SK-N-SH treated with all-trans-retinoic acid at 6 μM for 48 hours (cell line): ENCODE data around the gene UTF1.

Source experiments
- ATAC-seq: fragments of 200-7000 bp; cut with Tn5 transposase; 3 replicates; pipeline ENCODE4 v1.9.1; 2020; ENCODE audit warnings: mild to moderate bottlenecking, moderate library complexity
- ARNTL ChIP-seq: fragments of 450-650 bp; formaldehyde crosslinking; IDR thresholded peaks from 2 replicates; pipeline ENCODE4 v1.5.0; 2020; ENCODE audit warnings: low read depth, mild to moderate bottlenecking, moderate library complexity, borderline replicate concordance
- BACH2 ChIP-seq: fragments of 250-450 bp; sonication (Bioruptor Pico); IDR thresholded peaks from 2 replicates; pipeline ENCODE4 v1.9.0; 2021; ENCODE audit warnings: mild to moderate bottlenecking, borderline replicate concordance
- CSDC2 ChIP-seq: fragments of 250-450 bp; sonication (Bioruptor Pico); IDR thresholded peaks from 2 replicates; pipeline ENCODE4 v1.5.0; 2020; ENCODE audit warnings: mild to moderate bottlenecking, moderate library complexity
- ESRRG ChIP-seq: fragments of 250-450 bp; sonication (Bioruptor Pico); IDR thresholded peaks from 2 replicates; pipeline ENCODE4 v1.6.1; 2021; ENCODE audit warnings: mild to moderate bottlenecking
- GLIS3 ChIP-seq: fragments of 250-450 bp; sonication (Bioruptor Pico); IDR thresholded peaks from 2 replicates; pipeline ENCODE4 v1.5.0; 2020; ENCODE audit warnings: mild to moderate bottlenecking, moderate library complexity
- OSR1 ChIP-seq: fragments of 250-450 bp; sonication (Bioruptor Pico); IDR thresholded peaks from 2 replicates; pipeline ENCODE4 v1.8.0; 2022; ENCODE audit warnings: moderate library complexity, mild to moderate bottlenecking, inconsistent platforms
- RARB ChIP-seq: fragments of 250-450 bp; sonication (Bioruptor Pico); IDR thresholded peaks from 2 replicates; pipeline ENCODE4 v1.8.0; 2021; ENCODE audit warnings: mild to moderate bottlenecking, moderate library complexity
- TCF4 ChIP-seq: fragments of 250-450 bp; sonication (Bioruptor Pico); IDR thresholded peaks from 2 replicates; pipeline ENCODE4 v1.8.0; 2021; ENCODE audit warnings: mild to moderate bottlenecking, moderate library complexity, borderline replicate concordance
- TOX ChIP-seq: fragments of 250-450 bp; sonication (Bioruptor Pico); IDR thresholded peaks from 2 replicates; pipeline ENCODE4 v1.8.0; 2021; ENCODE audit warnings: mild to moderate bottlenecking, moderate library complexity, borderline replicate concordance
- ZFP3 ChIP-seq: fragments of 250-450 bp; sonication (Bioruptor Pico); IDR thresholded peaks from 2 replicates; pipeline ENCODE4 v1.5.0; 2020; ENCODE audit warnings: mild to moderate bottlenecking, moderate library complexity
- ZNF565 ChIP-seq: fragments of 450-650 bp; formaldehyde crosslinking; conservative IDR thresholded peaks from 2 replicates; pipeline ENCODE4 v1.5.0; 2020; ENCODE audit warnings: low read depth, mild to moderate bottlenecking, moderate library complexity
- ZNF70 ChIP-seq: fragments of 450-650 bp; formaldehyde crosslinking; IDR thresholded peaks from 2 replicates; pipeline ENCODE4 v1.5.0; 2020; ENCODE audit warnings: mild to moderate bottlenecking, moderate library complexity
- ZNF8 ChIP-seq: fragments of 450-650 bp; formaldehyde crosslinking; IDR thresholded peaks from 2 replicates; pipeline ENCODE4 v1.5.0; 2020; ENCODE audit warnings: mild to moderate bottlenecking, moderate library complexity
- TF ChIP-seq, protein P1 (sequence below): fragments of 250-450 bp; sonication (Bioruptor Pico); IDR thresholded peaks from 2 replicates; pipeline ENCODE4 v1.8.0; 2020; ENCODE audit warnings: mild to moderate bottlenecking, moderate library complexity, borderline replicate concordance
- TF ChIP-seq, protein P2 (sequence below): fragments of 250-450 bp; sonication (Bioruptor Pico); IDR thresholded peaks from 2 replicates; pipeline ENCODE4 v1.8.0; 2021; ENCODE audit warnings: low read depth, mild to moderate bottlenecking, moderate library complexity, borderline replicate concordance
- TF ChIP-seq, protein P3 (sequence below): fragments of 250-450 bp; sonication (Bioruptor Pico); IDR thresholded peaks from 2 replicates; pipeline ENCODE4 v1.5.0; 2020; ENCODE audit warnings: mild to moderate bottlenecking, moderate library complexity
- TF ChIP-seq, protein P4 (sequence below): fragments of 250-450 bp; sonication (Bioruptor Pico); IDR thresholded peaks from 2 replicates; pipeline ENCODE4 v1.5.1; 2020; ENCODE audit warnings: low read depth, mild to moderate bottlenecking, moderate library complexity
- TF ChIP-seq, protein P5 (sequence below): fragments of 250-450 bp; sonication (Bioruptor Pico); IDR thresholded peaks from 2 replicates; pipeline ENCODE4 v1.5.1; 2021; ENCODE audit warnings: mild to moderate bottlenecking, moderate library complexity

Gene UTF1

DNA sequence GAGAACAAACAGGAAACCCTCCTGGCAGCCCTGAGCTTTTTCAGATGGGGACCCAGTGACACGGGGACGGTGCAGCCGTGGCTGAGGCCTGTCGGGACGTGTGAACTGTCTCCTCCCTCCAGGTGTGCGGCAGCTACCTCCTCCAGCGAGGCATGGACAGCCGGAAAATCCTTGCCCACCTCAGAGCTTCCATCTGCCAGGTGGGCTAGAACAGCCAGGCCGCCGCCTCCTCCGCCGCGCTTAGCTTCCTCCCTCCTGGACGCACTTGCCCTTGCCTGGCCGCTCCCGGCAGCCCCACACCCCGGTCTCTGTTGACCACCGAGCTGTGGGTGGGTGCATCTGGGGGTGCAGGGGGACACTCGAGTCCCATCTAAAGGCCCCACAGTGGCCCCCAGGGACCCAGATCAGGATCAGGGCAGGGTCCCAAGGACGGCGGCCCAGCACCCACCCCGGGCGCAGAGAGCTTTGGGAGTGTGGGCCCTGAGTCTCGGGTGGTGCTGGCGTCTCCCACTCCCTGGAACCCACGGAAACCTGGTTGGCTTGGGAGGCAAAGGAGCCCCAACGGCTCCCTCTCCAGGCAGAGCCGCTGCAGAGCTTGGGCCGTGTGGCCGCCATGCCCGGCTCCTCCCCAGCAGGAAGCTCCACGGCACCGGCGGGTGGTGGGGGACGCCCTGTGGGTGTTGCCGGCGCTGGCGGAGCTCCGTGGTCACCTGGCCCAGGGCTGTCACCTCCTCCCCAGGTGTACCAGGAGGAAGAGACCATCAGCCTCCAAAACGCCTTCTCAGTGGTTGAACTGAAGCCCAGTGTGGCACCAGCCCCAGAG, 32.9 kb upstream of the UTF1 start:
- no peak for ATAC-seq
- TF ChIP-seq ZFP3 (CRISPR knock-in tag) = no peak
- TF ChIP-seq ARNTL = no peak
- TF ChIP-seq CSDC2 (CRISPR knock-in tag) = no peak
- no peak for TF ChIP-seq BACH2 (CRISPR knock-in tag)
- TF ChIP-seq, protein P1, sequence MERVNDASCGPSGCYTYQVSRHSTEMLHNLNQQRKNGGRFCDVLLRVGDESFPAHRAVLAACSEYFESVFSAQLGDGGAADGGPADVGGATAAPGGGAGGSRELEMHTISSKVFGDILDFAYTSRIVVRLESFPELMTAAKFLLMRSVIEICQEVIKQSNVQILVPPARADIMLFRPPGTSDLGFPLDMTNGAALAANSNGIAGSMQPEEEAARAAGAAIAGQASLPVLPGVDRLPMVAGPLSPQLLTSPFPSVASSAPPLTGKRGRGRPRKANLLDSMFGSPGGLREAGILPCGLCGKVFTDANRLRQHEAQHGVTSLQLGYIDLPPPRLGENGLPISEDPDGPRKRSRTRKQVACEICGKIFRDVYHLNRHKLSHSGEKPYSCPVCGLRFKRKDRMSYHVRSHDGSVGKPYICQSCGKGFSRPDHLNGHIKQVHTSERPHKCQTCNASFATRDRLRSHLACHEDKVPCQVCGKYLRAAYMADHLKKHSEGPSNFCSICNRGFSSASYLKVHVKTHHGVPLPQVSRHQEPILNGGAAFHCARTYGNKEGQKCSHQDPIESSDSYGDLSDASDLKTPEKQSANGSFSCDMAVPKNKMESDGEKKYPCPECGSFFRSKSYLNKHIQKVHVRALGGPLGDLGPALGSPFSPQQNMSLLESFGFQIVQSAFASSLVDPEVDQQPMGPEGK (CRISPR knock-in tag) = no peak
- TF ChIP-seq ZNF565 (CRISPR knock-in tag) = no peak
- TF ChIP-seq GLIS3 (CRISPR knock-in tag) = no peak
- TF ChIP-seq TOX (CRISPR knock-in tag) = no peak
- TF ChIP-seq TCF4 (CRISPR knock-in tag) = no peak
- TF ChIP-seq, protein P2, sequence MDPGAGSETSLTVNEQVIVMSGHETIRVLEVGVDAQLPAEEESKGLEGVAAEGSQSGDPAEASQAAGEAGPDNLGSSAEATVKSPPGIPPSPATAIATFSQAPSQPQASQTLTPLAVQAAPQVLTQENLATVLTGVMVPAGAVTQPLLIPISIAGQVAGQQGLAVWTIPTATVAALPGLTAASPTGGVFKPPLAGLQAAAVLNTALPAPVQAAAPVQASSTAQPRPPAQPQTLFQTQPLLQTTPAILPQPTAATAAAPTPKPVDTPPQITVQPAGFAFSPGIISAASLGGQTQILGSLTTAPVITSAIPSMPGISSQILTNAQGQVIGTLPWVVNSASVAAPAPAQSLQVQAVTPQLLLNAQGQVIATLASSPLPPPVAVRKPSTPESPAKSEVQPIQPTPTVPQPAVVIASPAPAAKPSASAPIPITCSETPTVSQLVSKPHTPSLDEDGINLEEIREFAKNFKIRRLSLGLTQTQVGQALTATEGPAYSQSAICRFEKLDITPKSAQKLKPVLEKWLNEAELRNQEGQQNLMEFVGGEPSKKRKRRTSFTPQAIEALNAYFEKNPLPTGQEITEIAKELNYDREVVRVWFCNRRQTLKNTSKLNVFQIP = no peak
- TF ChIP-seq, all 23 proteins: peak for 0

DNA sequence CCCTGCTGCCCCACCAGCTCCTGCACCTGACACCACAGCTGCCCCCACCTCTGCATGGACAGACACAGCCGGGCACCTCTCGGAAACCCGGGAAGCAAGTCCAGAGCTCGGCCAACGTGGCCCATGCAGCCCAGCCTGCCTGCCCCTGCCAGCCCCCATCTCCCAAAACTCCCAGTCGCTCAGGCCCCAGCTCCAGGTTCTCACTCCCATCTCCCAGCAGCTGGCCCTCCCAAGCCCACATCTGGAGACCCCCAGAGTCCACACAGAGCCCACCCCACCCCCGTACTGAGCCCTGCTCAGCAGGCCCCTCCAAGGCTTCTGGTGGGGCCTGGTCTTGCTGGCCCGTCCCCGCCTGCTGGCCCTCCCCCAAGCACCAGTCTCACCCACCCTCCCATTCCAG, 32.2 kb upstream of the UTF1 start:
- TF ChIP-seq RARB = no peak
- TF ChIP-seq ARNTL = no peak
- no peak for TF ChIP-seq ESRRG
- TF ChIP-seq, protein P2 = no peak
- TF ChIP-seq, protein P1 (CRISPR knock-in tag) = no peak

DNA sequence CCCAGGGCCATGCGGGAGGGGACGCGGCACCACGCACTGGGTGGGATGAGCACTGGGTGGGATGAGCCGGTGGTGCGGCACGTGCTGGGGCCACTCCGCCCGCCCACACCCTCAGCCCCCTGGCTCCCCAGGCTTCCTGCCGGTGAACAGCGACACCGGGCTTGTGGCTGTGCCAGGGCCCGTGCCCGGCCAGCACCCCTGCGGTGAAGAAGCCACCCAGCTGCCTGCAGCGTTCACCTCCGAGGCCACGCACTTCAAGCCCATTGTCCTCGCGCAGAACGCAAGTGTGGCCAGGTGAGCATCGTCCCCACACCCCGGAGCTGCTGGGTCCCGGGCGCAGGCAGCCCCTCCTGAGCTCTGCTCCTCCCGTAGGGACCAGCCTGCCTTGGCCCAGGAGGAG, 31.8 kb upstream of the UTF1 start:
- ATAC-seq = no peak
- TF ChIP-seq ARNTL = no peak
- TF ChIP-seq BACH2 (CRISPR knock-in tag) = no peak
- TF ChIP-seq, protein P3, sequence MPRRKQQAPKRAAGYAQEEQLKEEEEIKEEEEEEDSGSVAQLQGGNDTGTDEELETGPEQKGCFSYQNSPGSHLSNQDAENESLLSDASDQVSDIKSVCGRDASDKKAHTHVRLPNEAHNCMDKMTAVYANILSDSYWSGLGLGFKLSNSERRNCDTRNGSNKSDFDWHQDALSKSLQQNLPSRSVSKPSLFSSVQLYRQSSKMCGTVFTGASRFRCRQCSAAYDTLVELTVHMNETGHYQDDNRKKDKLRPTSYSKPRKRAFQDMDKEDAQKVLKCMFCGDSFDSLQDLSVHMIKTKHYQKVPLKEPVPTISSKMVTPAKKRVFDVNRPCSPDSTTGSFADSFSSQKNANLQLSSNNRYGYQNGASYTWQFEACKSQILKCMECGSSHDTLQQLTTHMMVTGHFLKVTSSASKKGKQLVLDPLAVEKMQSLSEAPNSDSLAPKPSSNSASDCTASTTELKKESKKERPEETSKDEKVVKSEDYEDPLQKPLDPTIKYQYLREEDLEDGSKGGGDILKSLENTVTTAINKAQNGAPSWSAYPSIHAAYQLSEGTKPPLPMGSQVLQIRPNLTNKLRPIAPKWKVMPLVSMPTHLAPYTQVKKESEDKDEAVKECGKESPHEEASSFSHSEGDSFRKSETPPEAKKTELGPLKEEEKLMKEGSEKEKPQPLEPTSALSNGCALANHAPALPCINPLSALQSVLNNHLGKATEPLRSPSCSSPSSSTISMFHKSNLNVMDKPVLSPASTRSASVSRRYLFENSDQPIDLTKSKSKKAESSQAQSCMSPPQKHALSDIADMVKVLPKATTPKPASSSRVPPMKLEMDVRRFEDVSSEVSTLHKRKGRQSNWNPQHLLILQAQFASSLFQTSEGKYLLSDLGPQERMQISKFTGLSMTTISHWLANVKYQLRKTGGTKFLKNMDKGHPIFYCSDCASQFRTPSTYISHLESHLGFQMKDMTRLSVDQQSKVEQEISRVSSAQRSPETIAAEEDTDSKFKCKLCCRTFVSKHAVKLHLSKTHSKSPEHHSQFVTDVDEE (CRISPR knock-in tag) = no peak
- no peak for TF ChIP-seq RARB
- TF ChIP-seq TCF4 (CRISPR knock-in tag) = no peak
- no peak for TF ChIP-seq ESRRG
- TF ChIP-seq, protein P4, sequence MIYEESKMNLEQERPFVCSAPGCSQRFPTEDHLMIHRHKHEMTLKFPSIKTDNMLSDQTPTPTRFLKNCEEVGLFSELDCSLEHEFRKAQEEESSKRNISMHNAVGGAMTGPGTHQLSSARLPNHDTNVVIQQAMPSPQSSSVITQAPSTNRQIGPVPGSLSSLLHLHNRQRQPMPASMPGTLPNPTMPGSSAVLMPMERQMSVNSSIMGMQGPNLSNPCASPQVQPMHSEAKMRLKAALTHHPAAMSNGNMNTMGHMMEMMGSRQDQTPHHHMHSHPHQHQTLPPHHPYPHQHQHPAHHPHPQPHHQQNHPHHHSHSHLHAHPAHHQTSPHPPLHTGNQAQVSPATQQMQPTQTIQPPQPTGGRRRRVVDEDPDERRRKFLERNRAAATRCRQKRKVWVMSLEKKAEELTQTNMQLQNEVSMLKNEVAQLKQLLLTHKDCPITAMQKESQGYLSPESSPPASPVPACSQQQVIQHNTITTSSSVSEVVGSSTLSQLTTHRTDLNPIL (CRISPR knock-in tag) = no peak
- TF ChIP-seq, protein P1 (CRISPR knock-in tag) = no peak
- TF ChIP-seq OSR1 (CRISPR knock-in tag) = no peak
- TF ChIP-seq, protein P5, sequence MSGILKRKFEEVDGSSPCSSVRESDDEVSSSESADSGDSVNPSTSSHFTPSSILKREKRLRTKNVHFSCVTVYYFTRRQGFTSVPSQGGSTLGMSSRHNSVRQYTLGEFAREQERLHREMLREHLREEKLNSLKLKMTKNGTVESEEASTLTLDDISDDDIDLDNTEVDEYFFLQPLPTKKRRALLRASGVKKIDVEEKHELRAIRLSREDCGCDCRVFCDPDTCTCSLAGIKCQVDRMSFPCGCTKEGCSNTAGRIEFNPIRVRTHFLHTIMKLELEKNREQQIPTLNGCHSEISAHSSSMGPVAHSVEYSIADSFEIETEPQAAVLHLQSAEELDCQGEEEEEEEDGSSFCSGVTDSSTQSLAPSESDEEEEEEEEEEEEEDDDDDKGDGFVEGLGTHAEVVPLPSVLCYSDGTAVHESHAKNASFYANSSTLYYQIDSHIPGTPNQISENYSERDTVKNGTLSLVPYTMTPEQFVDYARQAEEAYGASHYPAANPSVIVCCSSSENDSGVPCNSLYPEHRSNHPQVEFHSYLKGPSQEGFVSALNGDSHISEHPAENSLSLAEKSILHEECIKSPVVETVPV = no peak
- TF ChIP-seq ZNF8 (CRISPR knock-in tag) = no peak
- TF ChIP-seq ZNF70 (CRISPR knock-in tag) = no peak
- no peak for TF ChIP-seq CSDC2 (CRISPR knock-in tag)

More for the DNA sequence above, 32.2 kb upstream of the UTF1 start:
- no peak for ATAC-seq
